Posterior cingulate gyrus (tissue), 11 donors: Measurements from ENCODE around the gene SLFN12.
"Not testable (repeated sequence)": the region's sequence is repeated elsewhere in the genome, so short reads cannot be mapped to it uniquely, and the experiment has no call there.

ENCODE experiments used
- DNase-seq, 10 donors: peaks; one replicate each; pipeline versions ENCODE4 v3.0.0 to v3.0.0-alpha.2; 2020 to 2021; ENCODE audit warnings: mixed read lengths in 3 of 10
- intact Hi-C: fragments of 100-400 bp; cut with DNase I; formaldehyde crosslinking; loops from one replicate; pipeline ENCODE4 v1.15.1; 2023

SLFN12 gene

GRCh38 chr17:35432176-35433074, at the start of gene SLFN12:
SLFN12 (minus strand) TSS chr17:35432500; CDS start chr17:35423028, 9,472 bp downstream.
- no peak for DNase-seq
- intact Hi-C loops, result no loop called here

GRCh38 chr17:35479271-35479670, 47.0 kb upstream of the SLFN12 start:
- intact Hi-C loops, result no loop called here
- no peak for DNase-seq

DNA sequence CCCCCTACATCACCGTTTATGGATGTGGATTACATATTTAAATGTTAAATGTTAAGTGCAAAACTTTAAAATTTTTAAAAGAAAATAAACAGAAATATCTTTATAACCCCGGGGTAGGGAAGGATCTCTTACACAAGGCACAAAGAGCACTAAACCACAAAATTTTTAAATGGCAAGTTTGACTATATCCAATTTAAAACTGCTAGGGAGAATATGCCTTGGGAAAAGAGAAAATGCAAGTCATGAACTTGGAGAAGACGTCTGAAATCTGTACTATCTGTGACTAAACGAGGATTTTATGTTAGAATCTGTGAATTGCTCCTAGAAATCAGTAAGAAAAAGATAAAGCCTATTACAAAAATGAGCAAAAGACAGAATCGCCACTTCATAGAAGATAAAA, 44.9 kb upstream of the SLFN12 start:
- DNase-seq, result no peak
- intact Hi-C loops, result no loop called here

GRCh38 chr17:35476283-35476820, 44.1 kb upstream of the SLFN12 start:
- intact Hi-C loops, result no loop called here
- no peak for DNase-seq

DNA sequence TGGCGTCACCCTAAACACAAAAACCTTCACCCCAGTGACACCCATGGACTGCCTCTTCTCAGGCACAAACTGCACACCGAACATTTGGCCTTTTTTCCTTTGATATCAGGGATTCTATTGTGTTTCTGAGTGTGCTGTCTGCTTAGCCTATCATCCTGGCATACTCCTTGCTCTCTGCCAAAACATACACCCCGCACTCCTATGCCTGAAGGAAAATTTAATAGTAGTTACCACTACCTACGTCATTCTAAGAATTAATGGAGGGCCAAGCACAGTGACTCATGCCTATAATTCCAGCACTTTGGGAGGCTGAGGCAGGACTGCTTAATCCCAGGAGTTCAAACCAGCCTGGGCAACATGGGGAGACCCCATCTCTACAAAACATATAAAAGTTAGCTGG, 36.2 kb upstream of the SLFN12 start:
- no peak for DNase-seq
- intact Hi-C loops, result no loop called here

DNA sequence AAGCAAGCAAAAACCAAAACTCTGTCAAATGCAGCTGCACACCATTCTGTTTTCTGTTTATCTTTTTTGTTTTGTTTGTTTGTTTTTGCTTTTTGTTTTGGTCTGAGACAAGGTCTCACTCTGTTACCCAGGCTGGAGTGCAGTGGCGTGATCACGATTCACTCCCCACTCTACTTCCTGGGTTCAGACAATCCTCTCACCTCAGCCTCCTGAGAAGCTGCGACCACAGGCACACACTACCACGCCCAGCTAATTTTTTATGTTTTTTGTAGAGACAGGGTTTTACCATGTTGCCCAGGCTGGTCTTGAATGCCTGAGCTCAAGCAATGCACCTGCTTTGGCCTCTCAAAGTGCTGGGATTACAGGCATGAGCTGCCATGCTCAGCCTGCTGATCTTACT, 35.5 kb upstream of the SLFN12 start:
- no peak for DNase-seq
- intact Hi-C loops, result no loop called here

DNA sequence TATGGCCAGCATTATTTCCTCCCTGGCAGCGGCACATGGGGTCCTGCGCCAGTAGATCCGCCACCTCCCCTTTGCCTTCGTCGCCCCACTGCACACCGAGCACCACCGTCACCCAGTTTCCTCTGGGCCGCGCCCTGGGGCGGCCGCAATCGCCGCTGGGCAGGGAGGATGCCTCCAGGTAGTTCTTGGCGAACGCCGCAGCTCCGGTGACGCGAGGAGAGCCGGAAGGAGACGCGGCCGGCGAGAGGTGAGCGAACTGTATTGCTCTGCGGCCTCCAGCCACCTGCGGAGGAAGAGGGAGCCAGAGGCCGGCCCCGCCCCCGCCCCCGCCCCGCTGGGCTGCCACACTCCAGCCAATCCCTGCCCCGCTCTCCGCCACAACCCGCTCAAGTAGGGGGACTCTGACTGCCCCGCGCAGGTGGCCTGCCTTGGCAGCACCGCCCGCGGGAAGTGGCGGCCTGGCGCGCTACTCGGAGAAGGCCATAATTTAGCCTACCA, 28.1 kb upstream of the SLFN12 start:
- intact Hi-C loops, result no loop called here
- no peak for DNase-seq

DNA sequence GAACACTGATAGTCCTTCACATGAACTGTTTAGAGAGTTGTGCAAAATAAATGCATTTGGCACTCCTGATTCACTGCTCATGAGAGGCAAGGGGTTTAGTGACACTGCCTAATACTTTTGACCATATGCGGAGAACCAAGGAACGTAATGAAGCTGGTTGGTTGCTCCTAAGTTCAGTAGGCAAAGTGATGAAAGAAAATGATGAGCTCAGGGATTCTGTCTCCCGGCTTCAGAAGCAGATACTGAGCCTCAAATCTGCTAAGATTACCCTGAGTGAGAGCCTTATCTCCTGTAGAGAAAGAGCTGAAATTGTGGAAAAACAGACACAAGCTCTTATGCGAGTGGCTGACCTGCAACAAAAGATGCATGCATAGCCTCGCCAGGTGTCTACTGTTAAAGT, 21.7 kb upstream of the SLFN12 start:
- DNase-seq, intact Hi-C loops: not testable (repeated sequence)

DNA sequence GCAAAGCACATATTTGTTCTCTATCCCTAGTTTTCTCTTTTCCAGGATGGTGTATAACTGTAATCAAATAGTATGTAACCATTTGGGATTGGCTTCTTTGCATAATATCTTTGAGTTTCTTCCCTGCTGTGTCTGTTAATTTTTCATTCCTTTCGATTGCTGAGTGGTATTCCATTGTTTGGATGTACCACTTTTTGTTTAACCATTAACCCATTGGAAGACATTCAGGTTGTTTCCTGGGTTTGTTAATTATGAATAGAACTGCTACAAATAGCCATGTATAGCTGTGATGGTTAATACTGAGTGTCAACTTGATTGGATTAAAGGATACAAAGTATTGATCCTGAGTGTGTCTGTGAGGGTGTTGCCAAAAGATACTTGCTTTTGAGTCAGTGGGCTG, 20.9 kb upstream of the SLFN12 start:
- intact Hi-C loops, result no loop called here
- DNase-seq, result no peak

DNA sequence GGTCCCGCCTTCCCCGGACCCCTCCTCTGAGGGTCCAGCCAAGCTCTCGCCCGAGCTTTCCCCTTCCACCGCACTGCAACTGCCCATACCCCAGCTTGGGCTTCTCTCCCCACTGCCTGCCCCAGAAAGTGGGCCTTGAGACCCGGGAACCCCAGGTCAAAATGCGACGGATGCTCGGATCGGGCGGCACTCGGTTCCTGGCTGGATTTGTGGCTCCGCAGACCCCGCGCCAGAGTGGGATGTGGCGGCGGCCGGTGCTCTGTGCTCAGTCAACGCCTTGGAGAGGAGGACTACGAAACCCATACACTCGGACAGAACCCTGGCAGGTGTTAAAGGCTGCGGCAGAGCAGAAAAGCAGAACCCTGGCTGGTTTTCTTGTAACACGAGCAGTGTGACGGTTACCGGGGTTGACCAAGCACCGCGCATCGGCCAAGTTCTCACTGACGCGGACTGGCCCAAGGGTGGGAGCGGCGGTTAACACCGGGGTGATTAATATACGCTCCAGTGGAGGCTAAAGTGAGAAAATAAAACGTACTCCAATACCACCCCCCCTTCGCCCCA, 17.2 kb upstream of the SLFN12 start:
- DNase-seq, result peak in 1 of 10 donors; percentile 72

GRCh38 chr17:35448899-35449227, 16.6 kb upstream of the SLFN12 start:
- no peak for DNase-seq
- intact Hi-C loops, result no loop called here

More for the DNA sequence above, 17.2 kb upstream of the SLFN12 start:
- intact Hi-C loops, result no loop called here

- intact Hi-C loops, result no loop called here
- peak in 2 of 10 donors; percentile 86 for DNase-seq
Measured at GRCh38 chr17:35448214-35448898, 16.1 kb upstream of the SLFN12 start, which contains the start of gene SLFN13. SLFN13 (minus strand) TSS chr17:35448766; CDS start chr17:35445680, 3,086 bp downstream.

GRCh38 chr17:35447499-35447898, 15.2 kb upstream of the SLFN12 start:
- intact Hi-C loops, result no loop called here
- DNase-seq, result no peak

- DNase-seq, result no peak
- intact Hi-C loops, result no loop called here
Measured at GRCh38 chr17:35438433-35438832, 6.1 kb upstream of the SLFN12 start.

DNA sequence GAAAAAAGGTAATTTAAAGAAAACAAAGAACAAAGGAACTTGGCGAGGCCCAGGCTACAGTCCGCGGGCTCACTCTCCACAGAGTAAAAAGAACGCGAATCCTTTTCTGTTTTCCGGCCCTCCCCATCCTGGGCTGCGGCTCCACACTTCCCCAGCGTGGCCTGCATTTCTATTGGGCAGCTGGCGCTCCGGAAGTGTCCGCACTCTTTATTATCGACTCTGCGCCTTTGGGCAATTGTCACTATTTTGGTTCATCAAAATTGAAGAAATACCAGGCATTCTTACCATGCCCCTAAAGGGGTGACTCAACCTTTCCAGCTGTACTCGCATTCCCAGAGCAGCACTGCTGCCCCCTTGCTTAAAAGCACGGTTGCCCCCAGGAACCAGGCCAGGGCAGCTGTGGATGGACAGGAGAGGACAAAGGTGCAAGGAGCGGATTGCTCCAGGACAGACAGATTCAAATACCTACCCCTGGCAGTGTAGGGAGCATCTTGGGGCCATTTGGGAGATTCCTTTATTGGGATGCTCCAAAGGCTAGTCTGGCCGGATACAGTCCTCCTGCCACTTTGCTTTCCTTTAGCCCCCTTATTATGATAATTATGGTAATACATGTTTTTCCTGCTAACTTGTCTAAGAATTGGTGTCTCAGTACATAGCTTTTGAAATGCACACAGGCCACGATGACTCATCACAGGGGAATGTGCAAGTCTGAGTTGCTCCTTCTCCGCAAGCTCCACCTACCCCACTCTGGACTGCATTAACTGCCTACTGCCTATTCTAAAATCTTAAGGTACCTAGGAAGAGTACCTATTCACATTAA, 985 bp upstream of the SLFN12 start:
- DNase-seq, result no peak
- intact Hi-C loops, result no loop called here

DNA sequence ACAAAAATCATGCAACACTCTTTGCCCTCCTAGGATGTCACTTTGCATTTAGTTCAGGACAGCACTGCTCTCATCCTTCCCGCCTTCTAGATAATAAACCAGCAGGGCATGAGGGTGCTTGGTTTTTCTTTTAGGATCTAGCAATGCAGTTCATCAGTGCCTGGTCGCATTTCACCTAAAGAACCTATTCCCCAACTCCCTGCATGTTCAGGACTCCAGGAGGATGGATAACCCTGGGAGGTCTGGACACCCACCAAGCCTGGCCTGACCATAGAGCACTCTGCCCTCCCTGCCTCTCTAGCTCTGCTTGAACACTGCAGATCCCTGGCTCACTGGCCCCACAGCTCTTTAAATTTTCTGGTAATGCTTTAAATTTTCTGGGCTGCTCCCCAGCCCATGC, 2.6 kb downstream of the SLFN12 start:
- intact Hi-C loops, result no loop called here
- no peak for DNase-seq

- intact Hi-C loops, result no loop called here
- DNase-seq, result no peak
Measured at GRCh38 chr17:35428229-35428628, 4.1 kb downstream of the SLFN12 start.

GRCh38 chr17:35423761-35424160, 8.5 kb downstream of the SLFN12 start:
- intact Hi-C loops, result no loop called here
- no peak for DNase-seq

GRCh38 chr17:35421069-35421468, 11.2 kb downstream of the SLFN12 start:
- DNase-seq, intact Hi-C loops: not testable (repeated sequence)

DNA sequence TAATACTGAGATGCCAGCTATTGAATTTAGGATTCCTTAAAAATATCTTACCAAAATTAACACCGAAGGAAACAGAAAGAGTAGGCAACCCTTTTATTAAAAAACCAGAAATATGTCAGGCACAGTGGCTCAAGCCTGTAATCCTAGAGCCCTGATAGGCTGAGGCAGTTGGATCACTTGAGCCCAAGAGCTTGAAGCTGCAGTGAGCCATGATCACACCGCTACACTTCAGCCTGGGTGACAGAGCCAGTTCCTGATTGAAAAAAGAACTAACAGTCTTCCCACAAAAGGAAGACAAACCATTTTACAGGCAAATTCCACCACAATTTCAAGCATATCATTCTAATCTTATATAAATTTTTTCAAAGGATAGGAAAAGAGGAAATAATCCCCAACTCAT, 15.6 kb downstream of the SLFN12 start:
- no peak for DNase-seq
- intact Hi-C loops, result no loop called here
